Stimulated activated CD4-positive, alpha-beta T cell treated with anti-CD3 and anti-CD28 coated beads, Interleukin-2, amount 100 ng/mL, for 4 hours (primary cell): ENCODE measurements around the gene RBL2.
"Not testable (repeated sequence)": the region's sequence is repeated elsewhere in the genome, so short reads cannot be mapped to it uniquely, and the experiment has no call there.

Source experiments
- DNase-seq: peaks from one replicate; pipeline ENCODE4 v3.0.0-alpha.2; 2020; ENCODE audit warnings: low read depth

Gene RBL2

DNA sequence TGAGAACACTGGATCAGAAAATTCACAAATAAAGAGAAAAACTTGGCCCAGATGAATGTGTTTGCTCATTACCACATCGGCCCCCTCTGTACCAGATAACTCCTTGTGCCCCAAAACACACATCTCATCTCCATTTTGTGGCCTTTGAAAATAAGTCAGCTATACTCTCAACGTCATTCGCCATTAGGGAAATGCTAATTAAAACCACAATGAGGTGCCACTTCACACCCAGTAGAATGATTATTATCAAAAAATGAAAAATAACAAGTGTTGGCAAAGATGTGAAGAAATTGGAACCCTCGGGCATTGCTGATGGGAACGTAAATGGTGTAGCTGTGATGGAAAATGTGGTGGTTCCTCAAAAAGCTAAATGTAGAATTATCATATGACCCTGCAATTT lies 103.4 kb downstream of the RBL2 start:
- no peak for DNase-seq

DNA sequence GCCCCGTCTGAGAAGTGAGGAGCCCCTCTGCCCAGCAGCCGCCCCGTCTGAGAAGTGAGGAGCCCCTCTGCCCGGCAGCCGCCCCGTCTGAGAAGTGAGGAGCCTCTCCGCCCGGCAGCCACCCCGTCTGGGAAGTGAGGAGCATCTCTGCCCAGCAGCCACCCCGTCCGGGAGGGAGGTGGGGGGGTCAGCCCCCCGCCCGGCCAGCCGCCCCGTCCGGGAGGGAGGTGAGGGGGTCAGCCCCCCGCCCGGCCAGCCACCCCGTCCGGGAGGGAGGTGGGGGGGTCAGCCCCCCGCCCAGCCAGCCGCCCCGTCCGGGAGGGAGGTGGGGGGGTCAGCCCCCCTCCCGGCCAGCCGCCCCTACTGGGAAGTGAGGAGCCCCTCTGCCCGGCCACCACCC lies 105.1 kb downstream of the RBL2 start:
- not testable (repeated sequence) for DNase-seq

DNA sequence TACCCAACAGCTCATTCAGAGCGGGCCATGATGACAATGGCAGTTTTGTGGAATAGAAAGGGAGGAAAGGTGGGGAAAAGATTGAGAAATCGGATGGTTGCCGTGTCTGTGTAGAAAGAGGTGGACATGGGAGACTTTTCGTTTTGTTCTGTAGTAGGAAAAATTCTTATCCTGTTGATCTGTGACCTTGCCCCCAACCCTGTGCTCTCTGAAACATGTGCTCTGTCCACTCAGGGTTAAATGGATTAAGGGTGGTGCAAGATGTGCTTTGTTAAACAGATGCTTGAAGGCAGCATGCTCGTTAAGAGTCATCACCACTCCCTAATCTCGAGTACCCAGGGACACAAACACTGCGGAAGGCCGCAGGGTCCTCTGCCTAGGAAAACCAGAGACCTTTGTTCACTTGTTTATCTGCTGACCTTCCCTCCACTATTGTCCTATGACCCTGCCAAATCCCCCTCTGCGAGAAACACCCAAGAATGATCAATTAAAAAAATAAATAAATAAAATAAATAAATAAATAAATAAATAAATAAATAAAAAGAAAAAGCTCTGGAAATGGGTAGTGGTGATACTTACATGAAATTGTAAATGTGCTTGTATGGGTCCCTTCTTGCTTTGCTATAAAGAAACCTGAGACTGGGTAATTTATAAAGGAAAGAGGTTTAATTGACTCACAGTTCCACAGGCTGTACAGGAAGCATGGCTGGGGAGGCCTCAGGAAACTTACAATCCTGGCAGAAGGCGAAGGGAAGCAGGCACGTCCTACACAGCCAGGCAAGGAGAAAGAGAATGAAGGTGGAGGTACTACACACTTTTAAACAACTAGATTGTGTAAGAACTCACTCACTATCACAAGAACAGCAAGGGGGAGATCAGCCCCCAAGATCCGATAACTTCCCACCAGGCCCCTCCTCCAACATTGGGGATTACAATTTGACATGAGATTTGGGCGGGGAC lies 105.8 kb downstream of the RBL2 start:
- DNase-seq = not testable (repeated sequence)
